Measurements from ENCODE around the gene LAMB4. TPM values are rescaled to one million over a fixed set of nuclear protein-coding genes. Genes with fewer than 3 reads are reported as not detected.

LAMB4 gene
- total and polyA plus RNA-seq, 2 experiments from 2014 or later, result not detected

- no peak for TF ChIP-seq REST (IDR thresholded peaks at IDR 0.05; ENCODE audit: unreplicated experiment)
- no peak for TF ChIP-seq CREB1 (CRISPR knock-in tag; IDR thresholded peaks at IDR 0.05; ENCODE audit: low read depth)
- no peak for TF ChIP-seq STAT1 (IDR thresholded peaks at IDR 0.05; ENCODE audit: unreplicated experiment)
- no peak for TF ChIP-seq ETS1 (IDR thresholded peaks at IDR 0.05)
- TF ChIP-seq NANOG (IDR thresholded peaks at IDR 0.05; ENCODE audit: borderline replicate concordance), result no peak
Measured at GRCh38 chr7:108093851-108094331, 36.3 kb downstream of the LAMB4 start (continued).

GRCh38 chr7:108093341-108093740, 36.8 kb downstream of the LAMB4 start:
- H3K27ac ChIP-seq (ENCODE audit: low read depth), result no peak overlapping the region
- H3K36me3 ChIP-seq (ENCODE audit: insufficient read depth), result no peaks in the 10 kb centered on the region
- ATAC-seq (no peak), DNase-seq (ENCODE audit: low spot score) (no peak)
- H2AFZ ChIP-seq, result no peak overlapping the region
- H3K4me3 Mint-ChIP-seq, result no peak overlapping the region
- no peaks in the 10 kb centered on the region for H3K4me1 ChIP-seq (ENCODE audit: insufficient read depth)
- H3K4me2 ChIP-seq, result no peak overlapping the region
- H3K79me2 ChIP-seq (replicated peaks; ENCODE audit: insufficient read depth), result no peaks in the 10 kb centered on the region
- H3F3A ChIP-seq (replicated peaks; ENCODE audit: low read depth), result no peaks in the 10 kb centered on the region
- no peaks in the 10 kb centered on the region for H3K27me3 Mint-ChIP-seq (ENCODE audit: insufficient read depth, low read depth, poor library complexity)
- no peaks in the 10 kb centered on the region for H3K27me3 ChIP-seq (ENCODE audit: insufficient read depth)
- no peaks in the 10 kb centered on the region for H3K36me3 Mint-ChIP-seq (ENCODE audit: low read depth)
- no peaks in the 10 kb centered on the region for H3K9me2 ChIP-seq (ENCODE audit: insufficient read depth)
- no peak overlapping the region for H3K4me3 ChIP-seq
- H3K9me3 Mint-ChIP-seq, result no peaks in the 10 kb centered on the region
- no peaks in the 10 kb centered on the region for H4K20me1 ChIP-seq (replicated peaks; ENCODE audit: insufficient read depth)
- no peak overlapping the region for H3K27ac Mint-ChIP-seq
- peaks cover 3% of the 10 kb centered on the region; the same call in 2 of the 3 replicates for H3K4me1 Mint-ChIP-seq
- TF ChIP-seq REST (IDR thresholded peaks at IDR 0.05; ENCODE audit: unreplicated experiment) (no peak), POLR2AphosphoS5 (IDR thresholded peaks at IDR 0.05; ENCODE audit: low read depth) (no peak), JUNB (IDR thresholded peaks at IDR 0.05; ENCODE audit: unreplicated experiment) (no peak), ZNF462 (CRISPR knock-in tag; IDR thresholded peaks at IDR 0.05) (no peak), NANOG (IDR thresholded peaks at IDR 0.05; ENCODE audit: borderline replicate concordance) (no peak)

Data from GM23338 (cell line).